GM18508 (cell line): ENCODE results near the gene ZNF326.
"Not testable (repeated sequence)": the region's sequence is repeated elsewhere in the genome, so short reads cannot be mapped to it uniquely, and the experiment has no call there.

ENCODE experiments used
- ATAC-seq: cut with Tn5 transposase; IDR thresholded peaks from one replicate; pipeline ENCODE4 v1.9.1; 2021; ENCODE audit warnings: moderate number of reproducible peaks; ENCODE audit not compliant: insufficient read depth, unreplicated experiment

Gene ZNF326

DNA sequence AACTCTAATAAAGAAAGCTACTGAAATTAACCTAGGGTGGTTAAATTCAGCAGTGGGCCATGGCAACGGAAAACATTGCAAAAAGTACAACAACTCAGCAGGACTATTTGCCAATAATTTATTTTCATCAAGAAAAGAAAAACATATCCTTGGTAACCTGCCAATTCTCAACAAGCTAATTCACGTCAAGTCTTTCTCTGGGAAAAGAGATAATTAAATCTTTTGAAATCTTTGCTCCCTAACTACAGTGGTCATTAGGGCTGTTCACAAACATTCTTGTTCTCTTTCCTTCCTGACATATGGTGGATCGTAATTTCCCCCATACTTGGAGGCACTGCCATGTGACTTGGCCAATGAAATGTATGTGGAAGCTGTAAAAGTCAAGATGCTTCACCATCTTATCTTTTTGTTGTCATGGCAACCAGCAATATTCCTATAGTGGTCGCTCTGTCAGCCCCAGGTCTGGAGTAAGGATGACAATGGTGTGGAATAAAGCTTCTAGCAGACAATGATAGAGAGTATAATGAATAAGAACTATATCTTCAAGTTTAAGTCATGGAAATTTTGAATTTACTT is 29.6 kb upstream of the ZNF326 start:
- no peak for ATAC-seq

DNA sequence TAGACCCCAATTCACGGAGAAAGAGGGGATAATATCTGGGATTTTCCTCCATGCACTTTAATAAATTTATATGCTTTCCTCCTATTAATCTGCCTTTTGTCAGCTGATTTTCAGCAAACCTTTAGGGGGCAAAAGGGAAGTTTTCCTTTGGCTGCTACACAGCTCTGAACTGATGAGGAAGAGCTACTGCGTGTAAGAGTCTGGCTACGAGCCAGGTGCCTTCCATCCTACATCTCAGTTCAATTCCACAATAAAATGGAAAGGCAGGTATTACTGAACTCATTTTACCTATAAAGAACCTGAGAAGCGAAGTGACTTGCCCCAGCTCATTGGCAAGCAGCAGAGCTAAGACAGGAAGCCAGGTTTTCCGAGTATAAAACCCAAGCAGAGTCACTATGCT is 28.3 kb upstream of the ZNF326 start:
- no peak for ATAC-seq

- ATAC-seq = peak; percentile 53
Measured at GRCh38 chr1:89971600-89971999, 23.3 kb upstream of the ZNF326 start.

DNA sequence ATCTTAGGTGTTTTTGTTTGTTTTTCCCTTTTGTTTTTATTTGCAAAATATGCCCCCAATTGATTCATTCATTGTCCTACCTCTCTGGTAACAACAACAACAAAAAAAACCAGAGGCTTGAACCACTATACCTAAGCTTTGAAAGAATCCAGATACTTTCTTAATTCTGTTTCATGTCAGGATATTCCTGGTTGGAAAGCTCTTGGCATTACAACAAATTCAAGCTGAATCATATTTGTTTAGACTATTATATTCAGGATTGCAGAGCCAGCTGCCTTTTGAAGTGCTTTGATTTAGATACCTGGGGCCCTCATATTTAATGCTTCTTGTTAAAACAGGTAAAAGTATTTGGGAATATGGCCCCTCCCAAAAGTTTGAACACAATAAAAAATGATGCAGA is 22.9 kb upstream of the ZNF326 start:
- ATAC-seq = no peak

- no peak for ATAC-seq
Measured at GRCh38 chr1:89973471-89974127, 21.3 kb upstream of the ZNF326 start.

- no peak for ATAC-seq
Measured at GRCh38 chr1:89974256-89974655, 20.7 kb upstream of the ZNF326 start.

DNA sequence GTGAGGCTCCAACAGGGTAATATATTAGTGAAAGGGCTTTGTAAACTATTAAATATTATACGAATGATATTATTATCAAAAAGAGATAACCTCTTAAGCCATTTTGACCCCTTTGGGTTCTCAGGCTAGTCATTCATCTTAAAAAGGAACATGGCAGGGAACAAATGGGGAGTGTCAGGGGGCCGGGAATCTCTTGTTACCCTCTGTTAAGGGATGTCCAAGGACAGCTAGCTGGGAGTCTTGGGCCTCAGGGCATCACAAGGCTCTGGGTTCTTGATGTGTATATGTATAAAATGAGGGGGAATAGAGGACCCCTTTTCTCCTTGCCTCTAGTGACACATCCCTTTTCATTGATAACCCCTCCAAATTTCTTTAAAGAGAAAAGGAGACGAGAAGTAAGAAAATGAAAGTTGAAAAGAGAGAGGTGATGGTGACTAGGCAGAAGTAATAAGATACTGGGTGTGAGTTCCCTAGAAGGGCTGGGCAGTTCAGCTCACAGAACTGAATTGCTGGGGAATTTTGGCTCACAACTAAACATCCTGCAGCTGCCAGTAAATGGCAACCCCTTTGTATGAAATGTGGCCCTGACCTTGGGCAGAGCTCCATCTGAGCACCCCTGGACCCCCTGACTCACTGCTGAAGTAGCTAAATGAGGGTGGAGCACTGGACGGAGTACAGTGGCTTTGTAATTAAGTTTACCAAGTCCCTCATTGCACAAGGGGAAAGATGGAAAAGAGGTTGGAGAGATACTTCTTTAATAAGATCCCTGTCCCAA is 20.0 kb upstream of the ZNF326 start:
- ATAC-seq = no peak

DNA sequence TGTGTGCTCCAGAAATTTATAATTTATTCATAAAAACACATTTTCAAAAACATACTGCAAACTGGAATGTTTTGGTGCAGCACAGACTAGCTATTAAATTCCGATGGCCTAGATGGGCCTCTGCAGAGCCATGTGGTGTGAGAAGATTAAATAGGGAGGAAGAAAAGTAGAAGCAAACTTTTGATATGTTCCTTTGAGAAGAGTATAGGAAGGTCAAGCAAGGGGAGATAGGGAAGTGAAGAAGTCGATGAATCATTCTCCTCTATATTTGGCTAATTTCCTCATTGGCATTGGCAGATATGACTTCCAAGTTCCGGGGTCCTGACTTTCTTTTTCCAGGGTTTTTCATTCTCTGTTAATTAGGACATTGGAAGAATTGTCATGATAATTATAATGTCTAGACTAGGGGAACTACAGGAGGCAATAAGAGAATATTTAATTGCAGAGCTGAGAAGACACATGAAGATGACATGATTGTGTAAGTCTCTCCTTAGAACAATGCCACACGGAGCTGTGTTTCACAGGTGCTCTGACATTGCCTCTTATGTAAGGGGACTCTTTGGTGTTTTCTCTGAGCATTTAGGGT is 19.3 kb upstream of the ZNF326 start:
- ATAC-seq = no peak

GRCh38 chr1:89978755-89979154 is 16.2 kb upstream of the ZNF326 start:
- ATAC-seq = no peak

GRCh38 chr1:89980605-89981004 is 14.3 kb upstream of the ZNF326 start:
- no peak for ATAC-seq

DNA sequence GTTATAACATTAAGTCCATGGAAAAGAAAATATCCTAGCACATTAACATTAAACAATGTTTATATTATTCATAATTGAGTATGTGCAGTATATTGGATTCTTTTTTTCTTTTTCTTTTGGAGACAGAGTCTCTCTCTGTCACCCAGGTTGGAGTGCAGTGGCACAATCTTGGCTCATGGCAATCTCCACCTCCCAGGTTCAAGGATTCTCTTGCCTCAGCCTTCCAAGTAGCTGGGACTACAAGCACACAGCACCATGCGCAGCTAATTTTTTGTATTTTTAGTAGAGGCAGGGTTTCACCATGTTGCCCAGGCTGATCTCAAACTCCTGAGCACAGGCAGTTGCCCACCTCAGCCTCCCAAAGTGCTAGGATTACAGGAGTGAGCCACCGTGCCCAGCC is 12.1 kb upstream of the ZNF326 start:
- ATAC-seq = not testable (repeated sequence)

DNA sequence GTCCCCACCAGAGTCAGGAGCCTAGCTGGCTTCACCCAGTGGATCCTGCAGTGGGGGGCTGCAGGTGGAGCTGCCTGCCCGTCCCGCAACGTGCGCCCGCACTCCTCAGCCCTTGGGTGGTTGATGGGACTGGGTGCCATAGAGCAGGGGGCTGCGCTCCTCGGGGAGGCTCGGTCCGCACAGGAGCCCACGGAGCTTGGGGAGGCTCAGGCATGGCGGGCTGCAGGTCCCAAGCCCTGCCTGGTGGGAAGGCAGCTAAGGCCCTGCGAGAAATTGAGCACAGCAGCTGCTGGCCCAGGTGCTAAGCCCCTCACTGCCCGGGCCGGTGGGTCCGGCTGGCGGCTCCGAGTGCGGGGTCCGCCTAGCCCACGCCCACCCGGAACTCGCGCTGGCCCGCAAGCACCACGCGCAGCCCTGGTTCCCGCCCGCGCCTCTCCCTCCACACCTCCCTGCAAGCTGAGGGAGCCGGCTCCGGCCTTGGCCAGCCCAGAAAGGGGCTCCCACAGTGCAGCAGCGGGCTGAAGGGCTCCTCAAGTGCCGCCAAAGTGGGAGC is 10.3 kb upstream of the ZNF326 start:
- ATAC-seq = not testable (repeated sequence)

- no peak for ATAC-seq
Measured at GRCh38 chr1:89986020-89986419, 8.9 kb upstream of the ZNF326 start.

- peak; percentile 69 for ATAC-seq
Measured at GRCh38 chr1:89987159-89987819, 7.6 kb upstream of the ZNF326 start.

DNA sequence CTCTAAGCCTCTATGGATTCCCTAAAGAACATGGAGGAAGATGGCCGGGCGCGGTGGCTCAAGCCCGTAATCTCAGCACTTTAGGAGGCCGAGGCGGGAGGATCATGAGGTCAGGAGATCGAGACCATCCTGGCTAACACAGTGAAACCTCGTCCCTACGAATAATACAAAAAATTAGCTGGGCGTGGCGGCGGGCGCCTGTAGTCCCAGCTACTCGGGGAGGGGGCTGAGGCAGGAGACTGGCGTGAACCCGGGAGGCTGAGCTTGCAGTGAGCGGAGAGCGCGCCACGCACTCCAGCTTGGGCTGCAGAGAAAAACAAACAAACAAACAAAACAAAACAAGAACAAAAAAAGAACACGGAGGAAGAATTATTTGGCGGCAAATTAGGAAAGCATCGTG is 5.8 kb upstream of the ZNF326 start:
- ATAC-seq = no peak

DNA sequence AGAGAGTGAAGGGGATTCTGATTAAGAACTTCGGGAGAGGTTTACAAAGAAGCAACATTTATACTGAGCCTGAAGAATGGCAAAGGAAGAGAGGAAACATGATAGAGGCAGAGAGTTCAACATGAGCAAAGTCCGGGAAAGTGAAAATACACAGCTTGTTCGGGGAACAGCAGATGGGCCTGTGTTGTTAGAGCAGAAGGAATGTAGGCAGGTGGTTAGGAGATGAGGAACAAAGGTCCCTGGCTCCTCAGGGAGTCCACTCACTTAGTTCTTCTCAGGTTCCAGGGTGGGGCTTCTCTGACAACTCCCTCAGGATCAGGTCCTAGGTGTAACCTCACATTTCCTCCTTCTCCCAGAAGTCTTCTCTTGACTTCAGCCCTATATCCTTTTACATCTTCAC is 5.1 kb upstream of the ZNF326 start:
- no peak for ATAC-seq

DNA sequence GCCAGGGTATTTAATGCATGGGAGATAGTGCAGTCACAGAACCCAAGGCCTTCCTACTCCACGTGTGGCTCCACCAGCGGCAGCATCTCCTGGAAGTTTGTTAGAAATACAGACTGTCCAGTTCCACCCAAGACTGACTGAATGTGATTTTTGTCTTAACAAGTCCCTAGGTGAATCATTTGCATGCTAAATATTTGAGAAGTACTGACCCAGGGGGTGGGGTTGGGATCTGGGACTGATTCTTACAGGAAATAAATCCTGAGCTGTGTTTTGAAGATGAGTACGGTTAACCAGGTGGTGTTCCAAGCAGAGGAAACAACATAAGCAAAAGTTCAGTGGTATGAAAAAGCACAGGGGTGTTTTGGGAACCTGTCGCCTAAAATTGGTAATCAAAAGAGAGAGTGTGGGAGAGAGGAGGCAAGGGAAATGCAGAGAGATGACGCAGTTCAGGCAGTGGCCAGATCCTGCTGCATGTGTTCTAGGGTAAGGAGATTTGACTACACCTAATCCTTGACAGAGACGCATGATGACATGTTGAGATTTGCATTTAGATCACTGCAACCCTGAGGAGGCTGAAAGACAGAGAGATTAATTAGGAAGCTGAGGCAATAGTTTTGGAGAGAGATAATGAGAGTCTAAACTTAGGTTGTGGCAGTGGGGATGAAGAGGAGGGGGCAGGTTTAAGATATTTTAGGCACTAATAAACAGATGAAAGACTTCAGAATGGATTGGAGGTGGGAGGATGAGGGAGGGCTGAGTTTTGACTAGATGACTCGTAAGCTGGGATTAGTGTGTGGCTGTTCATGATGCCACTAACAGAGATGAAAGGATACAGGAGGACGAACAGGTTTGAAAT is 3.7 kb upstream of the ZNF326 start:
- no peak for ATAC-seq

DNA sequence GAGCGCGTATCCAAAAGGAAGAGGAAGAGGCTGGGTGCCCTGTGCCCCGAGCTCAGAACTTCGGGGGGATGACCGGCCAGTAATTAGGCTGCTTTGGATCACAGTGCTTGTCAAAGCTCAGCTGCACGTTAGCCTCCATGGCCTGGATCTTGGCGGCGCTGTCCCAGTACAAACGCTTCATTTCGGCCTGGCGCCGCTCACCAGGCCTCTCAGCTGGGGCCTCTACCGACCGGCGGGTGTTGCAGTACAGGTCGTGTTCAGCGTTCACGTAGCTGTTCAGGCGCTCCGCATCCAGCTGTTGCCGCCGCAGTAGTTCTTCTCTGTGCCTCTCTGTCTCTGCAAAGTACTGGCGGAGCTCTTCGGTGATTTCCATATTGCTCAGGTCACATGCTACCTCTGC is 1.4 kb upstream of the ZNF326 start:
- ATAC-seq = no peak

DNA sequence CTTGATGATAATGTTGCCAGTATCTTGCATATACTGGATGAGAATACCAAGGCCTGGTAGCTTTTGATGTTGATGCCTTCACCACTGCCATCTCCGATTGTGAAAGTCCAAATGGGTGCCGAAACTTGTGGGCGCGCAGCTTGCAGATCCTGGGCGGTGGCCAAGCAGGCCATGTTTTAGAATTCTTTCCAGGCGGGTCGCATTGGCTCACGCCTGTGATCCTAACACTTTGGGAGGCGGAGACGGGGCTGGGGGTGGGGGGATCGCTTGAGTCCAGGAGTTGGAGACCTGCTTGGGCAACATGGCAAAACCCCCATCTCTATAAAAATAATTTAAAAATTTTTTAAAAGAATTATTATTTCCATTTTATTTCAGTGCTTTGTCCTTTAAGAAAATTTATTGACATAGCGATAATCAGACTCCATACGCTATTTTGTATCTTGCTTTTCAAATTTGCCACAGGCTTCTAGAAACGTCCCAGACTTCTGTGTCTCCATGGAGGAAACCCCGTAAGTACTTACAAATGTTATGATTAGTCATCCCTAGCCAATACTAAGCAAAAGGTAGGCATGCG is 592 bp upstream of the ZNF326 start:
- ATAC-seq = no peak
